K562 (cell line): Measurements from ENCODE around the gene SHB.

ENCODE experiments used
- CEBPB ChIP-seq: fragments of 450-650 bp; IDR thresholded peaks from 2 replicates; pipeline ENCODE4 v1.6.1; 2016; ENCODE audit warnings: missing genetic modification characterization, missing compliant biosample characterization
- ELF1 ChIP-seq: fragments of 200-800 bp; sonication (Bioruptor generic); IDR thresholded peaks from 2 replicates; pipeline ENCODE4 v1.6.1; 2016; ENCODE audit warnings: missing genetic modification characterization, missing compliant biosample characterization
- MAFK ChIP-seq: IDR thresholded peaks from 2 replicates; pipeline ENCODE4 v1.6.1; 2011; ENCODE audit warnings: low read length, improper control_type of control experiment
- POLR2A ChIP-seq: fragments of 450-650 bp; conservative IDR thresholded peaks from 2 replicates; pipeline ENCODE4 v1.6.1; 2016
- POLR2AphosphoS5 ChIP-seq: IDR thresholded peaks from 2 replicates; pipeline ENCODE4 v1.6.1; 2011; ENCODE audit warnings: mild to moderate bottlenecking, low read depth, low read length, moderate library complexity; ENCODE audit not compliant: control insufficient read depth, insufficient read depth
- SIRT6 ChIP-seq: IDR thresholded peaks from one replicate; pipeline ENCODE4 v1.6.1; 2012; ENCODE audit warnings: low read depth, mild to moderate bottlenecking, control low read depth, inconsistent platforms, low read length, moderate library complexity
- ZNF431 ChIP-seq: sonication (generic); formaldehyde crosslinking; IDR thresholded peaks from 2 replicates; pipeline ENCODE4 v1.8.0; 2022; ENCODE audit warnings: mild to moderate bottlenecking, missing genetic modification reagents
- TF ChIP-seq, protein P1 (sequence below), 3 experiments: IDR thresholded peaks in 2 of 3; conservative IDR thresholded peaks in 1 of 3; 2 replicates each; pipeline ENCODE4 v1.5.1; 2011 to 2012; ENCODE audit warnings: low read length in 3 of 3, mild to moderate bottlenecking in 3 of 3, control low read depth in 2 of 3, improper control_type of control experiment in 1 of 3, inconsistent platforms in 1 of 3, low read depth in 1 of 3, mixed read lengths in 1 of 3, moderate library complexity in 1 of 3; ENCODE audit not compliant: insufficient read depth in 2 of 3

DNA sequence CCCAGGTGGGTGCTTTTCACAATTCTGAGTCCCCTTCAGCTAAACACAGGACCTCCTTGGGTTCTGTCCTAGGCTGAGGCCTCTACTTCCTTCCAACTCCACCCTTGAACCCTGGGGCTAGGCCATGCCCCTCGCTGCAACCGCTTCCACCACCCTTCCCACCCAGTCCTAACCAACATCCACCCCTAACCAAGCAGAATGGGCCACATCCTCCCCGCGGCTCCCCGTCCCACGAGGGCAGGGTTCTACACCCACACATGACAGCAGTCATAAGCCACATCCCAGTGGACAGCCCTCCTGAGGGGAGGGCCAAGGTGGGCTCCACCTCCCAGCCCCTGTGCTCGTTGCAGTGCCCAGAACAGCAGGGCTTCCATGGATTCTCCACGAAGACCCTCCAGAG, 65.8 kb downstream of the SHB start:
- TF ChIP-seq POLR2AphosphoS5 (no peak), POLR2A (no peak), ELF1 (no peak), SIRT6 (no peak), ZNF431 (CRISPR knock-in tag) (no peak), CEBPB (no peak), MAFK (no peak)
- TF ChIP-seq, protein P1, sequence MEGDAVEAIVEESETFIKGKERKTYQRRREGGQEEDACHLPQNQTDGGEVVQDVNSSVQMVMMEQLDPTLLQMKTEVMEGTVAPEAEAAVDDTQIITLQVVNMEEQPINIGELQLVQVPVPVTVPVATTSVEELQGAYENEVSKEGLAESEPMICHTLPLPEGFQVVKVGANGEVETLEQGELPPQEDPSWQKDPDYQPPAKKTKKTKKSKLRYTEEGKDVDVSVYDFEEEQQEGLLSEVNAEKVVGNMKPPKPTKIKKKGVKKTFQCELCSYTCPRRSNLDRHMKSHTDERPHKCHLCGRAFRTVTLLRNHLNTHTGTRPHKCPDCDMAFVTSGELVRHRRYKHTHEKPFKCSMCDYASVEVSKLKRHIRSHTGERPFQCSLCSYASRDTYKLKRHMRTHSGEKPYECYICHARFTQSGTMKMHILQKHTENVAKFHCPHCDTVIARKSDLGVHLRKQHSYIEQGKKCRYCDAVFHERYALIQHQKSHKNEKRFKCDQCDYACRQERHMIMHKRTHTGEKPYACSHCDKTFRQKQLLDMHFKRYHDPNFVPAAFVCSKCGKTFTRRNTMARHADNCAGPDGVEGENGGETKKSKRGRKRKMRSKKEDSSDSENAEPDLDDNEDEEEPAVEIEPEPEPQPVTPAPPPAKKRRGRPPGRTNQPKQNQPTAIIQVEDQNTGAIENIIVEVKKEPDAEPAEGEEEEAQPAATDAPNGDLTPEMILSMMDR (IDR thresholded peaks at IDR 0.05 in 2 of 3, conservative IDR thresholded peaks at IDR 0.05 in 1 of 3; ENCODE audit: insufficient read depth in 2 of 3, low read depth in 1 of 3, low read length in 3 of 3), result no peak
